Activated CD4-positive, CD25-positive, alpha-beta regulatory T cell treated with anti-CD3 and anti-CD28 coated beads, Interleukin-2, amount 50 U/mL, for 24 hours (primary cell): Measurements from ENCODE around the gene SMNDC1.
"Not testable (repeated sequence)": the region's sequence is repeated elsewhere in the genome, so short reads cannot be mapped to it uniquely, and the experiment has no call there.

Experiments used
- ATAC-seq, 2 donors: fragments of 150-1000 bp; cut with Tn5 transposase; one replicate each; pipeline ENCODE4 v1.10.0; 2021; ENCODE audit warnings: mild to moderate bottlenecking in 1 of 2, moderate library complexity in 1 of 2

SMNDC1 gene

DNA sequence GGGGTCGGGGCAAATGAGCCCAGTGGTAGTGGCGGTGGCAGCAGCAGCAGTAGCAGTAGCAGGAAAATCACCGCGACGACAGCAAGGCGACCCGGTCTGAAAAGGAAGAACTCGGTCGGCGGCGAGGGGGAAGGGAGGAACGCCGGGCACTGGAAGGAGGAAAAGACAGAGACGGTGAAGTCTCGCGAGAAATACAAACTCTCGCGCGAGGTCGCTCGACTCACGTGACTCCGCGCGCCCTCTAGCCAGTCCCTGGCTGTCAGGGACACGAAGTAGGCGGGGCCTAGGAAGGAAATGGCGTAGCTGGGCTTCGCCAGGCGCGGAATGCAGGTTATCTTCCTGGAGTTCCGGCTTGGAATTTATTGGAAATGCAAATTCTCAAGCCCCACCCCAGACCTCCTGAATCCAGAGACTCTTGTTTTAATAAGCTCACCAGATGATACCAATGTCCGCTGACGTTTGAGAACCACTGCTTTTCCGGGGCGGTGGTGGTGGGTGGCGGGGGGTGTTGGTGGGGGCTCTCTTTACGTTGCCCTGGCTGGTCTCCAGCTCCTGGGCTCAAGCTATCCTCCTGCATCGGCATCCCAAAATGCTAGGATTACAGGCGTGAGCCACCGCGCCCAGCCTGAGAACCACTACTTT, at the start of gene SMNDC1:
Gene SMNDC1 (minus strand): TSS at position 141 of the 642 bp plus-strand sequence. CDS start 1,333 bp downstream, outside the sequence.
- ATAC-seq = peak; percentile 86 to 87

DNA sequence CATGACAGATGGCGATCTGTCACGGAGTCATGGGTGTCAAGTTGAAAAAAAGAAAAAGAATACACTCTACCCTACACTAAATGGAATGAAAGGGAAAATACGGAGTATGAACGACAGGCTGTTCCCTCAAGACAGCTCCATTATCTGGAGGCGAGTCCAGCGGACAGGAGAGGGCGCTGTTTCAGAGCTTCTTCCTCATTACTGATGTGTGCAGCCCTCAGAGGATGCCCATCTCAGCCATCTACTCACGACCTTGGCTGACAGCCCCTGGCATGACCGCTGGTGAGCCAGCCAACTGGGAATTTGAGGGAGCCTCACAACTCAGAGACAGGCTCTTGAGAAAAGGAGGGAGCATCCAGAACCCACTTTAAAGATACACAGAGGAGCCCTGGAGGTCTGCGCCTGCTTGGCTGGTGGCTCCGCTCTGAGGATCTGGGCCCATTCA, 49.6 kb upstream of the SMNDC1 start:
- peak in 1 of 2 donors; percentile 5 for ATAC-seq

DNA sequence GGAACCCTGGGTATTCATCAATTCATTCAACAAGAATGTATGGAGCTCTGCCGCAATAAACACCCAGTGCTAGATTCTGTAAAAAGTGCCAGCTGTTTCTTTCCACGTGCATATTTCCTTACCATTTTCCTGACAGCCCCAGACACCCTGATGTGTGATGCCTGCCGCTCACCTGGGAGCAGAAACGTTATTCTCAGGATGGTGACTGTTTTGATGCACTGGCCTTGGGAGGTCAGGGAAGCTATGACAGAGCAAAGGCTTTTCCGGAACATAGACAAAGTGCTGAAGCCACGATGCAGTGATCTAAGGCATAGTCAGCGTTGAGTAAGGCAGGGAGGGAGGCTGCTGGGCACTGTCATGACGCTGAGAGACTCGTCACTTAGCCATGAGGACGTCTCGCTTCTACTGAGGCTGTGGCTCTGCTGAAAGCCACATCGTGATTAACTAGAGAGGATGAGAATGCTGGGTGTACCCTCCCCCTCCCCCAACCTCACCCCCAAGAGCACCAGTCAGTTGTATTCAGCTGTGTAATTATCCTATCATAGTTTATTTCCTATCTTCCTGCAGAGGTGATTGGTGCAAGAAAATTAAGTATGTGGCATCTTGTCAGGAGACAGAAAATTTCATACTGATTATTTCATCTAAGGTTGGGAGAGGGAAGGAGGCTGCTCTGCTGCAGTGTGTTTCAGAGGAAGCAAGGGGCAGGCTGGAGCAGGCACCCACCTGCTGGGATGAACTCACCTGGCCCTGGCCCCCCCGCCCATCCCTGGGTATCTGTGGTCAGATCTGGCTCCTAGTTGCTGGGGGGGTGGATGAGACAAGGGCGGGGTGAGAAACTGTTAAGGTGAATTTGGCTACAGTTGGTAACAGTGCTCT, 48.8 kb upstream of the SMNDC1 start:
- peak; percentile 78 to 82 for ATAC-seq

DNA sequence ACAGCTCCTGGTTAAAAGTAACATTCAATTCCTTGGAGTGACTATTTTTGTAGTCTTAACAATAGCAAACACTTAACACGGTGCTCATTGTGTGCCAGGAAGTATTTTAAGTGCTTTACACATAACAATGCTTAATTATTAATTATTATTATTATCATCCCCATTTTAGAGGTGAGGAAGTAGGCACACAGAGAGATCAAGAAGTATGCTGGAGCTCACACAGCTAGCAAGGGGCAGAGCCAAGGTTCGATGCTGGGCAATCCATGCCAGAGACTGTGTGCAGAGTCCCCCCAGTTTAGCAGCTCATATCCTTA, 48.2 kb upstream of the SMNDC1 start:
- ATAC-seq = no peak

DNA sequence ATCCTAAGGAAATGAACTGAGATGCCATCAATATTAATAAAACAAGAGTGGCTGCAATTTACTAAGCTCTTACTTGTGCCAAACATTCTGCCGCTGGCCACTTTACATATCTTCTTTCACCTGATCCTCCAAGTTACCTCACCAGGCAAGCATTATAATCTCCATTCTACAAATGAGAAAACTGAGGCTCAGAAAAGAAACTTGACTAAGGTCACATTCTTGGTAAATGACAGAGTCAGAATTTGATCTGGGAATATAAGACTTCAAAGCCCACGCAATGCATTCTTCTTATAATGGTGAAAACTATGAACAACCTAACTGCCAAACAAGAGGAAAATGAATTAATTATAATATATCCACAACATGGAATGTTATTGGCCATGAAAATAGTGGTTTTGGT, 46.1 kb upstream of the SMNDC1 start:
- ATAC-seq = no peak

DNA sequence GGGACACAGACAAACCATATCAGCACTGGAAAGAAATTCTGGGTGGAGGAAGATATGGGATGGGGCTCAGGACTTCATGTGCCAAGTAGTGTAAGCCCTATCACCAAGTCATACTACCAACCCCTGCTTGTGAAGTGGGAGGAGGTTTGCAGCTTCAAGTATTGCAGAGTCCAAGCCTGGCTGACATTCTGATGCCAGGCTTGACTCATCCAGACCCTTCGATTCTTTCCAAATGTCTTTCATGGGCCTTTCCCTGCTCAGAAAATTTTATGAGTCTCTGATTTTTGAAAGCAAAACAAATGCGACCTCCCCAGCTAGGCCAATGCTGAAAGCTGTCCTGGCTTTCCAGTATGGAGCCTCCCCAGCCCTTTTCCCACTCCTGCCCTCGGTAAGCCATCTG, 45.1 kb upstream of the SMNDC1 start:
- no peak for ATAC-seq

DNA sequence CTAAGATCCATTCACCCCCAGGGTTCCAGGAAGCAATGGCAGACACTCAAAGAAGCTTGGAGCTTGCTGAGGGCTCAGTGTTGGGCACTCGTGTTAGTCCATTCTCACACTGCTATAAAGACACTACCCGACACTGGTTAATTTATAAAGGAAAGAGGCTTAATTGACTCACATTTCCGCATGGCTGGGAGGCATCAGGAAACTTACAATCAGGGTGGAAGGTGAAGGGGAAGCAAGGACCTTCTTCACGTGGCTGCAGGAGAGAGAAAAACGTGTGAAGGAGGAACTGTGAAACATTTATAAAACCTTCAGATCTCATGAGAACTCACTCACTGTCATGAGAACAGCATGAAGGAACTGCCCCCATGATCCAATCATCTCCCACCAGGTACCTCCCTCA, 44.7 kb upstream of the SMNDC1 start:
- no peak for ATAC-seq

DNA sequence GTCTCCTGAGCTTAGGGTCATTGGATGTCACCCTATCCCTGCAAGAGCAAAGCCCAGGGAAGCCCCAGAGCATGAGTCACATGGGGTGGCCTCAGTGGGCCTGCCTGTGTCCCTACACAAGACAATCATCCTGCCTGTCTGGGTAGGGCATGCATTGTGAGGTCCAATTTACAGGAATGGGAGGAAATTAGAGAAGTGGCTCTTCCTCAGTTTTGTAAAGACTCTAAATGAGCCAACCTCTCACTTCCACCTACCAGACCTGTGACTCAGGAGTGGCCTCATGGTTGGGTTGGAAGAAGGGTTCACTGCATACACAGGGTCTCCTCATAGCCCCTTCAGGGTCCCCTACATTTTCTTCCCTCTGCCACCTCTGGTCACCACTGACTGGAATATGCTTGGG, 43.6 kb upstream of the SMNDC1 start:
- no peak for ATAC-seq

DNA sequence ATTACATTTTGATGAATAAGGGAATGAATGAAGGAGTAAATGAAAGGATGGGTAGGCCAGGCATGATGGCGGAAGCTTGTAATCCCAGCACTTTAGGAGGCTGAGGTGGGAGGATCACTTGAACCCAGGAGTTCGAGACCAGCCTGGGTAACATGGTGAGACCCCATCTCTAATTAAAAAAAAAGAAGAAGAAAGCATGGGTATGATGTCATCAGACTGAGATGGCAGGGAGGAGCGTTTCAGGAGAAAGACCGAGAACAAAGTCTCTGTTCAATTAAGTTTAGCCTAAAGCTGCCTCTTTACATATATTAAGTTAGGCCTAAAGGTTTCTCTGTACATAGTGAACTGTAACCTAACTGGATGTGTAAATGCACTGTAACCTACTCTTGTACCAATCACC, 42.2 kb upstream of the SMNDC1 start:
- ATAC-seq = no peak

DNA sequence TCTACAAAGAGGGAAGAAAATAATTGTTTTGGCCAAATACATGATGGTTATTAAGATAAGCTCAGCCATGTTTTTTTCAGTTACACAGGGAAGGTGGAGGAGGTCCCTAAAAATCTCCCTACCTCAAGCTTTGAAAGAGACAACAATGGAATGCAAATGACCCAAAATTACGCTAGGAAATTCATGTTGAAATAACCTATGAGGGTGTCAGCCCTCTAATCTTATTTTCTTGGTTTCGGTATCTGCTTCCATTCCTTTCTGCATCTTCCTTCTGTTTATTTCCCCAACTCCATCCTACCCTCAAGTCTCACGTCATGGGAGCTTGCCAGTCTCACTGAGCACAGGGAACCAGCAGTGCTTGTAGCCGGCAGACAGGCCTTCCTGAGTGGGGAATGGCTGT, 40.6 kb upstream of the SMNDC1 start:
- no peak for ATAC-seq

DNA sequence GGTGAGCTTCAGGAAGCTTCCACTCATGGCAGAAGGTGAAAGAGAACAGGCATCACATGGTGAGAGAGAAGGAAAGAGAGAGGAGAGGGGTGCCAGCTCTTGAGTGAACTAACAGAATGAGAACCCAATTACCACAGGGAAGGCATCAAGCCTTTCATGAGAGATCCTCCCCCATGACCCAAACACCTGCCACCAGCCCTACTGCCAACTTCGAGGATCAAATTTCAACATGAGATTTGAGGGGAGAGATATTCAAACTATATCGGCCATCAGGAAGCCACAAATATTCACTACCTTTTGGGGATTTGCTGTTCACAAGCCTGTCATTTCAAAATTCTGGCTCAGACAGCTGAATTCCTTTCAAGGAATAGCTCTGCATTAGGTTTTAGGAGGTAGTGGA, 39.9 kb upstream of the SMNDC1 start:
- ATAC-seq = no peak

DNA sequence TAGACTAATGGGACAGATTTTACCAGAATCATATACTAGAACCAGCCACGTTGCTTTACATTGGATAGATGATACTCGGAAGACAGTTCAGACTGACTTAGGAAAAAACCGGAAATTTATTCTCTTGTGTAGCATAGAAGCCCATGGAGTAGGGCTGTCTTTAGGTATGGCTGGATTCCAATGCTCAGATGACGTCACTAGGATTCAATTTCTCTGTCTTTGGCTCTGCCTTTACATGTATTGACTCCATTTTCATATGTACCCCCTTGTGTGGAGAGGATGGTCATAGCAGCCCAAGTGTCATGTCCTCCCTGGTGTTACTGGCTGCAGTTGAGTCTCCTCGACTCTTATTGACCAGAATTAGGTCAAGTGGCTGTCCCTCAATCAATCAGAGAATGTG, 39.2 kb upstream of the SMNDC1 start:
- no peak for ATAC-seq

DNA sequence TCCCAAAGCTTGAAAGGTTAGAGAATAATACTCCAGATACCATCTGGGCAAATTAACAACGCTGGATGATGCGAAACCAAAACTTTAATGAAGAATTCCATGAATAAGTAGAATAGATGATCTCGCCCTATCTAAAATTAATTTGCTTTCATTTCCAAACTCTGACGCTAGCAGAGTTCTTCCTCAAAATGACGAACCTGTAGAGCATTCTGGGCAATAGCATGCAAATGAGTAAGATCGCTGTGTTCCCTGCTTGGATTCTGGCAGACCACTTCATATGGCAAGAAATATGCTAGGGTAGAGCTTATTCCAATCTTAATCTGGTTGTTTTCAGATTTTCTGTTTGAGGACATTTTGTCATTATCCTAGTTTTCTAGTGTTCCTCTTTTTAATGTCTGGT, 36.1 kb upstream of the SMNDC1 start:
- ATAC-seq = no peak

DNA sequence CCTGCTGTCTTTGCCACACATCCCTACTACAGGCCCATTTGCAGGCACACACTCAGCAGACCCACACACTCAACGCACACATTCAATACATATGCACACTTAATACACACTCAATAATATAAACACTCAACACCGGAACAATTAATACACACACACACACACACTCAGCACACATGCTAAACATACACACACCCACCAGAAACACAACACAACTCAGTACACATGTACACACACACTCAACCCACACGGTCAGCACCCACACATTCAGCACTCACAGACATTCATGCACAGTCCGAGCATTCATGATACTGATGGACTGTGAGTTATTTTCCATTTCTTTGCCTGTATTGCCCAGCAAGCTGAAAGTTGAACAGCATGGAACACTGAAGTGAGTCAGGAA, 35.4 kb upstream of the SMNDC1 start:
- no peak for ATAC-seq

DNA sequence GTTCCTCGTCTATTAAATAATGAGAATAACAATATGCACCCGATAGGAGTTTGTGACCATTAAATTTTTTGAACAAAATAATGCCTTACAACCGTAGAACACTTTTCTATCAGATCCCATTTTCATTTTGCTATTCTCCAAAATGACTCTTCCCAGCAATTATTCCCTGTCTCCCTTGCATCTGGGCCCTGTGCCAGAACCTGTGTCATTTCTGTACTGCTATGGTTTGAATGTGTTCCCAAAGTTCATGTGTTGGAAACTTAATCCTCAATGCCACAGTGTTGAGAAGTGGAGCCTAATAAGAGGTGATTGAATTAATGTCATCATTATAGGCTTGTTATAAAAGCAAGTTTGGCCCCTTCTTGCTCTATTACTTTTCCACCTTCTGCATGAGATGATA, 33.2 kb upstream of the SMNDC1 start:
- no peak for ATAC-seq

DNA sequence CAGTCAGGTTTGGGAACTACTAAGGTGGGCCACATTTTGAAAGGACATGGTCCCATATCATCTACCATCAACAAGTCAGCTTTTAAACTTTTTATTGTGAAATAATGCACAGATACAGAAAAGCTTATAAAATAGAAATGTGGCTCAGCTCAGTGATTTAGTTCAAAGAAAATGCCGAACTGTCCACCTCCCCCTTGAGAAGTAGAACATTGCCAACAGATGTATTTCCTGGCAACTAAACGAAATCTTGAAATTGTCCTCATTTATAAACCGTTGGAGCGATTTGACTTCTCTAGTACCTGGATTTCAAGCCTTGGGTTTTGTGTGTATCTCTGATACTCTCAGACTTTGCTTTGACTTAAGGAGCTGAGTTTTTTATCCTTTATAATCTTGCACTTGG, 32.7 kb upstream of the SMNDC1 start:
- no peak for ATAC-seq

DNA sequence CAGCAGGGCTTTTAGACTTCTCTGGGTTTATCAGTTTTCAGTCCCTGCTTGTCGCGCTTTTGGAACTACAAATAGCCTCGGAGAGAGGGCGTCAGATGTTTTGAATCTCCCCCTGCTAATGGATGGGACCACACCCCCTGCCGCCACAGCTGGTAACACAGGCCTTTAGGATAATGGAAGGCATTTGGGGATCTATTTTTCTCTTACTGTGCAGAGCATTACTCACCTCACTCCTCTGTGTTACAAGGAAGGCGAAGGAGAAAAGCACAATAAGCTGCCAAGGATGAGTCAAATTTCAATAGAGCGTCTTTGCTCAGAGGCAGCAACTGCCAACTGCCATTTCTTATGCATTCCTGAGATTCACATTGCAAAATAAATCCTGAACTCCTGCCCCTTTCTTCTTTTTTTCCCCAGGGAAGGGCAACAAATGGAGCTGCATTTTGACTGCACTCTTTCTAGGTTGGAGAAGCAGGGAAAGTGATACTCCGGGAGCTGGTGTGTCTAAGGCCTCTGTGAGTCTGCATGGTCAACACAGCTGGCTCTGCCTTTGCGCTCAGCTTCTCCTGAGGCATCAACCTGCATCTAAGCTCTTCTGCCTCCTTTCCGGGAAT, 31.5 kb upstream of the SMNDC1 start:
- no peak for ATAC-seq

DNA sequence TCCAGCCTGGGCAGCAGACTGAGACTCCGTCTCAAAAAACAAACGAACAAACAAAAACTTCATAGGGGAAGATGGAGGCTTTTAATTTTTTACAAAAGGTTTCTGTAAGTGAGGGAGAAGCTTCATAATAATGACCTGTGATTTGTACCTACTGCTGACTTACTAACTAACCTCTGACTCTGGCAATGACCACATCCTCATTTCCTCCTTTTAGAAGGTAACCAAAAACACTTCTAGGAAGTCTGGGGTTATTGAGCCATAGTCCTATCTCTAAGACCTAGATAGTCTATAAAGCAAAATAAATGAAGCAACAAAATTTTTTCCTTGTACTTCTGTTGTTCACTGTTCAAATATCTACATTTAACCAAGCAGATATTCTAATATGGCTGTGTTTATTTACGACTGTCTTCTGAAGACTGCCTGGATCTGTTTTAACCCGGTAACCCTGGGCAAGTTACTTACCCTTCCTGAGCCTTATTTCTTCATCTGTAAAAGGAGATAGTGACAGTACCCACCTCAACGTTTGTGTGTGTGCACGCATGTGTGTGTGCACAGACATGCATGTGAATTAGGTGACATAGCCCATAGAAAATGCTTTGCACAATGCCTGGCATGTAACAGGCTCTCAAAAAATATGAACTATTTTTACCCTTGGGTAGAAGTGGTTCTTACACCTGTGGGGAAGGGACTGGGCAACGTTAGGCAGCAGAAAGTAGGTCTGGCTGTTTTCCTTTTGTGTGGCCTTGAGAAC, 30.8 kb upstream of the SMNDC1 start:
- peak; percentile 55 to 58 for ATAC-seq

DNA sequence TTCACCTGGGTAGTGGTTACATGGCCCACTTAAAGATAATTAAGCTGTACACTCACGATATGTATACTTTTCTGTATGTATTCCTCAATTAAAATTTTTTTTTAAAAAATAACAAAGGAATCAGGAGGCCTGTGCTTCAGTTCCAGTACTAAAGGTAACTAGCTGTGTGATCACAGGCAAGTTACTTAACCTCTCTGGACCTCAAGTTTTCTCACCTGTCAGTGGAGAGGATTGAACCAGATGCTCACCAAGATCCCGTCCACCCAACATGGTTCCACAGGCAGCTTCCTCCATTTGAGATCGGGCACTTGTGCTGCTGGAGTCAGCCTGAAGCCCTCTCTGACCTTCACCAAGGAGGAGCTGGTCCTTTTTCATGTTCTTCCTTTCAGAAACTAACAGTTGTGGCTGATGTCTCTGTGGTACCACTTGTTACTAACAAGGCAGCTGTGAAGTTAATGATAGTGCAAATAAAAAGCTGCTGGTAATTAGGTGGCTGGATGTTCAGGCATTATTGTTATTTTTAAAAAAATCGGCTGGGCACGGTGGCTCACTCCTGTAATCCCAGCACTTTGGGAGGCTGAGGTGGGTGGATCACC, 29.4 kb upstream of the SMNDC1 start:
- no peak for ATAC-seq

DNA sequence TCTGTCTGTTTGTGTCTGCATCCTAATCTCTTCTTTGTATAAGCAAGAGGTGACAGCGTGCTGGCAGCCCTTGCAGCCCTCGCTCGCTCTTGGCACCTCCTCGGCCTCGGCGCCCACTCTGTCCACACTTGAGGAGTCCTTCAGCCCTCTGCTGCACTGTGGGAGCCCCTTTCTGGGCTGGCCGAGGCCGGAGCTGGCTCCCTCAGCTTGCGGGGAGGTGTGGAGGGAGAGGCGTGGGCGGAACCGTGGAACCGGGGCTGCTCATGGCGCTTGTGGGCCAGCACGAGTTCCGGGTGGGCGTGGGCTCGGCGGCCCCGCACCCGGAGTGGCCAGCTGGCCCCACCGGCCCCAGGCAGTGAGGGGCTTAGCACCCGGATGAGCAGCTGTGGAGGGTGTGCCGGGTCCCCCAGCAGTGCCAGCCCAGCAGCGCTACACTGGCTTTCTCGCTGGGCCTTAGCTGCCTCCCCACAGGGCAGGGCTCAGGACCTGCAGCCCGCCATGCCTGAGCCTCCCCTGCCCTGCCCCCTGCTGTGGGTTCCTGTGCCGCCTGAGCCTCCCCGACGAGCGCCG, 26.6 kb upstream of the SMNDC1 start:
- not testable (repeated sequence) for ATAC-seq

DNA sequence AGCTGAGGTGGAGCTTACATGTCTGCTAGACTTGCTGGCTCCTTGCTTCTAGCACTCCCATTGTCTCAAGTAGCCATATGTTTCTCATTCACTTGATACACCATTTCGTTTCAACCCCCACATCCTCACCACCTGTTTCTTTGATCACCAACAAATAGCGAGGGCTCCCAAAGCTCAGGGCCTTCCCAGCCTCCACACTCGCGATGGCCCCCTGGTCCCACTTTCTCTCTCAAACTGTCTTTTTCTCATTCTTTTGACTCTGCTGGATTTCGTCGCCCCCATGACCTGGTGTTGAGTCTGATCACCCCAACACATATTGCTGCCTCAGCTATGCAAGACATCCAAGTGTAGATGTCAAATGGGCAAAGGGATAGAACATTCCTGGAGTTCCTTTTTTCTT, 26.0 kb upstream of the SMNDC1 start:
- ATAC-seq = no peak

DNA sequence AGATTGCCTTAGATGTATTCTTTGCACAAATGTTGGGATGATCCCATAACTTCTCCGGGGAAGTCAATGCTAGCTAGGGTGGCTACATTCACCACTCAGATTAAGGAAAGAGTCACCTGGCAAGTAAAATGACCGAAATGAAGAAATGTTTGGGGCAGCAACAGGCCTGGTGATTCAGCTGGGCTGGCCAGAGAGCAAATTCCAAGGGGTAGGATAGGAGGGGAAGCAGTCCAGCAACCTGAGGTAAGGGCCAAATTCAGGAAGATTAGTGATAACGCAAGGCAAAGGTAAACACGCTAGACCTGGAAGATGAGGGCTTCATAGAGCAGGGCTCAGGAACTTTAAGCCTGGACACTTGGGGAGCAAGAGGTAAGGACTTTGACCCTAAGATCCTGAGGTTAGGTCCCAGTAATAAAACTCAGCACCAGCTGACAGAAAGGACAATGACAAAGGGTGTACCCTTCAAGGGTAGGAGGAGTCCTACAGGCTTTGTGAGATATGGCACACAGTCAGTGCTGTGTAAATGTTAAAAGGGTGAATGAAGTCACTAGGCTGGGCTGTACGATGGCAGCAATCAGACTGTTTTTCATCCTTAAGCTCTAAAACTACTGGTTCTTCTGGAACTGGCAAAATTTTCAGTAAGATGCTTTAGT, 22.7 kb upstream of the SMNDC1 start:
- ATAC-seq = no peak
